GM18951 (cell line): ENCODE measurements around the gene LRRN4CL.
"Not testable (repeated sequence)": the region's sequence is repeated elsewhere in the genome, so short reads cannot be mapped to it uniquely, and the experiment has no call there.

Source experiments
- POLR2A ChIP-seq: IDR thresholded peaks from 4 replicates; pipeline ENCODE4 v1.6.1; 2011; ENCODE audit warnings: mild to moderate bottlenecking; ENCODE audit not compliant: insufficient read length, insufficient read depth; ENCODE audit errors: extremely low read depth
- in situ Hi-C: fragments of 300-500 bp; cut with MboI; formaldehyde crosslinking; loops from one replicate; pipeline ENCODE4 v1.12.0; 2022; ENCODE audit warnings: low sequenced_read_pairs, mixed read lengths, inconsistent platforms; ENCODE audit not compliant: unreplicated experiment

Gene LRRN4CL

GRCh38 chr11:62678433-62678769, 10.9 kb downstream of the LRRN4CL start:
- in situ Hi-C loops: no loop called here
- TF ChIP-seq POLR2A: no peak

DNA sequence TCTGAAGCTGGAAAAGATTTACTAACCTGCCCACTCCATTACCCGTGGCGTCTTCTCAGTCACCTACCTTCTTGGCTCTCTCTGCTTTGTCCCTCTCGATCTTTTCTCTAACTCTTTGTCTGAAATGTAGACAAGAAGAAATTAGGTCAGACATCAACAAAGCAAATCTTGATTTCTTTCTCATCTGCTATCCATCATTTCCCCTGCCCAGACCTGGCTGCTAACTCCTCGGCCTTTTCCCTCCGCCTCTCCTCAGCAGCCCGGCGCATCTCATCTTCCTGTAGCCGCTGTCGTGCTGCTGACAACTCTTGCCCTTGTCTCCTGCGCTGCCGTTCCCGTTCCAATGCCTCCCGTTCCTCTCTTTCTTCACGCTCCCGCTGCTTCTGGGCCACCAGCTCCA, 11.6 kb downstream of the LRRN4CL start:
- in situ Hi-C loops: no loop called here
- no peak for TF ChIP-seq POLR2A

- TF ChIP-seq POLR2A: no peak
- in situ Hi-C loops: no loop called here
Observed at GRCh38 chr11:62677156-62677555, 12.2 kb downstream of the LRRN4CL start.

DNA sequence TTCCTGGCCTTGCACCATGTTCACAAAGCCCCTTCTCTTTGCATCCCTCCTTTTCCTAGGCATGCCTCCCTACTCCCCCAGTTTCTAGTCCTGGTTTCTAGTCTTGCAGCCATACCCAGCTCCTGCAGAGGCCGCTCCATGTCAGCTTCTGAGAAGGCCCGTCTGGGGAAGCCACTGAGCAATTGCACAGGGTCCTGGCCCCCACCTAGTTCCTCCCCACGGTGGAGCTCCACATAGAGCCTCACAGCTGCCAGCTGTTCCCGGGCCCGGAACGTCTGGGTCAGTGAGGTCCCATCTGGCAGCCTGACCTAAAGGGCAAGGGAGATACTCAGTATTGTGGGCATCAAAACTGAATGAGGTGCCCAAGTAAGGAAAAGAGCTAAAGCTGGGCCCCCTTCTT, 12.6 kb downstream of the LRRN4CL start:
- in situ Hi-C loops: no loop called here
- no peak for TF ChIP-seq POLR2A

GRCh38 chr11:62675415-62675814, 13.9 kb downstream of the LRRN4CL start:
- in situ Hi-C loops: not testable (repeated sequence)

- no peak for TF ChIP-seq POLR2A
Observed at GRCh38 chr11:62673196-62673525, 16.2 kb downstream of the LRRN4CL start.

GRCh38 chr11:62671608-62672389, 17.5 kb downstream of the LRRN4CL start, which contains the start of the genes LBHD1 and UQCC3:
Gene LBHD1 (minus strand): TSS chr11:62672267. CDS start chr11:62670031, 2,236 bp downstream.
Gene UQCC3 (plus strand): TSS chr11:62671673. CDS start chr11:62671746, 73 bp downstream.
- in situ Hi-C loops: no loop called here
- peak; percentile 68 for TF ChIP-seq POLR2A

More at GRCh38 chr11:62673196-62673525, 16.2 kb downstream of the LRRN4CL start:
- in situ Hi-C loops: no loop called here

GRCh38 chr11:62671236-62671607, 18.1 kb downstream of the LRRN4CL start:
- in situ Hi-C loops: no loop called here
- TF ChIP-seq POLR2A: no peak

GRCh38 chr11:62669420-62670161, 19.7 kb downstream of the LRRN4CL start:
- TF ChIP-seq POLR2A: no peak
- in situ Hi-C loops: no loop called here

GRCh38 chr11:62667460-62667859, 21.9 kb downstream of the LRRN4CL start:
- in situ Hi-C loops: no loop called here

DNA sequence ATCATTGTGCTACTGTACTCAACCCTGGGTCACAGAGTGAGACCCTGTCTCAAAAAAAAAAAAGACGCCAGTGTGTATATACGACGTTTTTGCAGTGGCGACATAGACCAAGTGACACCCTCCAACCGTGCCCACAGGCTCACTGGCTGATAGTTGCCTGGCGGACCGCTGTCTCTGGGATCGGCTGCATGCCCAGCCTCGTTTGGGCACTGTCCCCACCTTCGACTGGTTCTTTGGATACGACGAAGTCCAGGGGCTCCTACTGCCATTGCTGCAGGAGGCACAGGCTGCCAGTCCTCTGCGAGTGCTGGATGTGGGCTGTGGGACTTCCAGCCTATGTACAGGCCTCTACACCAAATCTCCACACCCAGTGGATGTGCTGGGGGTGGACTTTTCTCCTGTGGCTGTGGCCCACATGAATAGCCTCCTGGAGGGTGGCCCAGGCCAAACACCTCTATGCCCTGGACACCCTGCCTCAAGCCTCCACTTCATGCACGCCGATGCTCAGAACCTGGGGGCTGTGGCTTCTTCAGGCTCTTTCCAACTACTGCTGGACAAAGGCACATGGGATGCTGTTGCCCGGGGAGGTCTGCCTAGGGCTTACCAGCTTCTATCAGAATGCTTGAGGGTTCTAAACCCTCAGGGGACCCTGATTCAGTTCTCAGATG, 22.9 kb downstream of the LRRN4CL start:
- peak; percentile 28 for TF ChIP-seq POLR2A
- in situ Hi-C loops: no loop called here

More at GRCh38 chr11:62667460-62667859, 21.9 kb downstream of the LRRN4CL start:
- no peak for TF ChIP-seq POLR2A

GRCh38 chr11:62665599-62666258, 23.6 kb downstream of the LRRN4CL start:
- no peak for TF ChIP-seq POLR2A
- in situ Hi-C loops: no loop called here

DNA sequence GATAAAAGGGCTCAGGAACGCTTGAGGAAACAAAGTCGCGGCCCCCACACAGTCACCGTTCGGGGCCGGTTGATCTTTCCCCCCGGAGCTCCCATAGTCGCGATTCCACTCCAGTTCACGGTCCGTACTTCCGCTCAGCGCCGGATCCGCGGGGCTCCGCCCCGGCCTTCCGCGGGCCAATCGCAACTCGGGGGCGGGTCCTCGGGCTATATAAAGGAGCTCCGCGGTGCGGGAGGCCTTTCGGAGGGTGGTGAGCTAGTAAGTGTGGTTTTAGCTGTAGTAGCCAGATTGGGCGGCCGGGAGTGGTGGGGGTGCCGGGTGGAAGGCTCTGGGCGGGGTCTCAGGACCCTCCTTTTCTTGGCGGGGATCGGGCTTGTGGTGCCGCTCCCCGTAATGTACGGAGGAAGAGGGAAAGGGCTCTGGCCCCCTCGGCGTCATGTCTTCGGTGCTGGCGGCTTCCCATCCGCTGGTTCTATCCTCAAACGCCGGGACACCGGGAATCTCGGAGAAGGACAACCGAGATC, 24.2 kb downstream of the LRRN4CL start, which contains the start of the genes C11orf98 and CSKMT:
C11orf98 (minus strand) TSS at position 136 of the 524 bp plus-strand sequence; CDS start at position 95, 41 bp downstream.
CSKMT (plus strand) TSS at position 238 of the 524 bp plus-strand sequence. CDS start 568 bp downstream, outside the sequence.
- peak; percentile 99 for TF ChIP-seq POLR2A
- in situ Hi-C loops: no loop called here
